GM18505 (cell line): Measurements from ENCODE around the gene OOEP.
"Not testable (repeated sequence)": the region's sequence is repeated elsewhere in the genome, so short reads cannot be mapped to it uniquely, and the experiment has no call there.

Experiments
- ATAC-seq: cut with Tn5 transposase; IDR thresholded peaks from one replicate; pipeline ENCODE4 v1.9.1; 2021; ENCODE audit not compliant: unreplicated experiment
- POLR2A ChIP-seq: IDR thresholded peaks from 4 replicates; pipeline ENCODE4 v1.6.1; 2011; ENCODE audit warnings: borderline replicate concordance; ENCODE audit not compliant: insufficient read depth, insufficient read length; ENCODE audit errors: extremely low read depth

The OOEP gene

DNA sequence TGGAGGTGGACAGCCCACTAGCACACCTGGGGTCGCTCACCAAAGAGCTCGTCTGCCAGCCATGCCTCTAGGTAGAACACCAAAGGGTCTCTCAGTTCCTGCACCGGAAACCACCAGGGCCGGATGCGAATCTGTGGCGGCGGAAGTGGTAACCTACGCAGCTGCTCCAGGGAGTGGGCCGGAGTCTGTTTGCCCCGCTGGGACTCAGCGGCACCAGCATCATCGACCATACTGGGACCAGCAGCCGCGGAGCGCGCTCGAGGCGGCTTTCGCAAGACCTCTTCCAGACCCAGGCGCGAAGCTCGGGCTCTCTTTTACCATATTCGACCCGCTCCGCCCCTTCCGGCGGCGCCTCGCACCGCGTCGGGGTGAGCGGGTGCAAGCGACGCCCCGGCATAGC lies at the start of gene OOEP:
TSS of gene OOEP (minus strand) at position 335 of the 400 bp plus-strand sequence. CDS start at position 230, 105 bp downstream.
- TF ChIP-seq POLR2A: no peak
- ATAC-seq: no peak

DNA sequence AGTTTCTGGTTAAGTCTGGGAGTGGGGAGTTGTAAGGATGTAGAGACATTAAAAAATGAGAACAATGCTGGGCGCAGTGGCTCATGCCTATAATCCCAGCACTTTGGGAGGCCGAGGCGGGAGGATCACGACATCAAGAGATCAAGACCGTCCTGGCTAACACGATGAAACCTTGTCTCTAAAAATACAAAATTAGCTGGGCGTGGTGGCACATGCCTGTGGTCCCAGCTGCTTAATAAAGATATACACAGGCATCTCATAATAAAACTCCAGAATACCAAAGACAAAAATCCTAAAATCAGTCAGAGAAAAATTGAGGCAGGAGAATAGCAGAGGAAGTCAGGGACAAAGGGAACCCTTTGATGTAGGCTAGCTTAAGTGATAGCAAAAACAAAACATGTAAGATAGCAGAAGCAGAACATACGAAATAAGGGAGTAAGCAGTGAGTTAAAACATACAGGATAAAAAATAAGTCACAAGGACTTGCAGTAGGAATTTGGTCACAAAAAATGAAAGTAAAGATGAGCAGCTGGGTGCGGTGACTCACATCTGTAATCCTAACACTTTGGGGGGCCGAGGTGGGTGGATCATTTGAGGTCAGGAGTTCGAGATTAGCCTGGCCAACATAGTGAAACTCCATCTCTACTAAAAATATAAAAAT lies 48.5 kb upstream of the OOEP start:
- TF ChIP-seq POLR2A: no peak
- ATAC-seq: no peak

DNA sequence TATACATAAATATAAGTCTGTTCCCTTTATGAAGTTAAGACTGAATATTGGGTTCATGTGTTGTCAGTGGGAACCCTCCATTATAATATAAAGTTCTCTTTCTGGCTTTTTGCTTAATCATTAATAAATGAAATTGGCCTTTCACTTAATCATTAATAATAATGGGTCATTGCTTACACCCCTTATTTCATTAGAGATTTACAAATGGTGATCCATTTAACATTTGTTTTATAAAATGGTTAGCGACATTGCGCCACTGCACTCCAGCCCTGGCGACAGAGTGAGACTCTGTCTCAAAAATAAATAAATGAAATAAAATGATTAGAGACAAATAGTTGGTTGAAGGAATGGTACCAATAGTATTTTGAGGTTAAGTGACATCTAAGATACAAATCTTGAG lies 43.4 kb upstream of the OOEP start:
- no peak for ATAC-seq
- no peak for TF ChIP-seq POLR2A

DNA sequence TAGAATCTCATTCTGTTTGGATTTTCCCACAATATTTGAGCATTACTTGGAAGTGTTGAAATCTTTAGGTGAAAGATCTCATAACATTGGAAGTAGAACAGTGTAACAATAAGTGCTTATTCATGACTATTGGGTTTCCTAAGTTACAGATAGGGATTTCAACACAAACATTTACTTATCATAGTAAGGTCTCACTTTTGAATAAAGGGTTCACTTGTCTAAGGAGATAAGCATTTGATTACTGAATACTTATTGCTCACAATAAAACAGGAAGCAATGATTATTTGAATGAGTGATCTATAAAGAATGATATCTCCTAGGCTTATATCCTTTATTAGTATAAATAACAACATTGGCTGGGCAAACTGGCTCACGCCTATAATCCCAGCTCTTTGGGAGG lies 39.7 kb upstream of the OOEP start:
- TF ChIP-seq POLR2A: no peak
- no peak for ATAC-seq

DNA sequence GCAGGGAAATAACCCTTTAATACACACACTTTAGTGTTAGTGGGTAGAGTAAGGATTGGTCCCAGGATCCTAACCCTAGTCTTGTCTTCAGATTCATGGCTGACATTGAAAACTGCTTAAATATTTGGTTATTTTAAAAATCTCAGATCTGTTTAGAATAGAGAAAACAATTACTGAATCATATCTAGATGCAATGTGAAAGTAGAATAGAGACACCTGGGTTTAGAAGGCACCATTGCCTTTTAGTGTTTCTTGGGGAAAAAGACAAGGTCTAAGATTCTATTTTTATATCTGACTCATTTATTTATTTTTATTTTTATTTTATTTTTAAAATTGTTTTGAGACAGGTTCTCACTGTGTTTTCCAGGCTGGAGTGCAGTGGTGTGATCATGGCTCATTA lies 31.0 kb upstream of the OOEP start:
- no peak for ATAC-seq
- TF ChIP-seq POLR2A: no peak

DNA sequence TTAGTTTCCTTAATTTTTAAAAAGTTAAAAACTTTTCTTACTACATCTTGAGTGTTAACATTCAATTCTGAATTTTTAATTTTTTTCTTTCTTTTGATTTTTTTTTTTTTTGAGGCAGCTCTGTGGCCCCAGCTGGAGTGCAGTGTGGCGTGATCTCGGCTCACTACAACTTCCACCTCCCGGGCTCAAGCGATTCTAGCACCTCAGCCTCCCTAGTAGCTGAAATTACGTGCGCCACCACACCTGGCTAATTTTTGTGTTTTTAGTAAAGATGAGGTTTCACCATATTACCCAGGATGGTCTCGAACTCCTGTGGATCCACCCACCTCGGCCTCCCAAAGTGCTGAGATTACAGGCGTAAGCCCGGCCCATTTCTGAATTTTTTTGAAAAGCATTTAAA lies 26.2 kb upstream of the OOEP start:
- no peak for TF ChIP-seq POLR2A
- ATAC-seq: no peak

DNA sequence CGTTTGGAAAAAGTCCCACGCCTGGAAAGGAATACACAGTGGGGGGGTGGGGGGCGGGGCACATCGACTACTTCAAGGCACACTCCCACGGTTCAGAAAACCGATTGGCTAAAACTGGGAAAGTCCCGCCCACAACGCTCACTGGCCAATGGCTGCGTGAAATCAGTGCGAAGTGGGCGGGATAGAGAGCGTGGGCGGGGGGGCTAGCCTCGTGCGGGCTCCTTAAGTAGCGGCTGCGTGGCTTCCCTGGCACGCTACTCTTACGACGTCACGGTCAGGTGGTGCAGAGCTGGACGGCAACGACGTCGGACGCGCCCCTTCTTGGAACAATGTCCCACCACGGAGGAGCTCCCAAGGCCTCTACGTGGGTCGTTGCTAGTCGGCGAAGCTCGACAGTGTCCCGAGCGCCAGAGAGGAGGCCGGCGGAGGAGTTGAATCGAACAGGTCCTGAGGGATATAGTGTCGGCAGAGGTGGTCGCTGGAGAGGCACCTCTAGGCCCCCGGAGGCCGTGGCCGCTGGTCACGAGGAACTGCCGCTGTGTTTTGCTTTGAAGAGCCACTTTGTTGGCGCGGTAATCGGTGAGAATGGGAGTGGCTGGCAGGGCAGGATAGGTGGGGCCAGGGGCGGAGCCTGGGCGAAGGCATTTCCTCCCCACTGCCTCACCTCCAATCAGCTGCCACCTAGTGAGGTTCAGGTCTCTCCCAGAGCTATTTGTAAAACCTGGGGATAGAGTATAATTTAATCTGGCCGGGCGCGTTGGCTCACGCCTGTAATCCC lies 25.1 kb upstream of the OOEP start, which contains the start of gene DDX43:
TSS of gene DDX43 (plus strand) at position 252 of the 778 bp plus-strand sequence. CDS start at position 330, 78 bp downstream.
- no peak for TF ChIP-seq POLR2A
- no peak for ATAC-seq

DNA sequence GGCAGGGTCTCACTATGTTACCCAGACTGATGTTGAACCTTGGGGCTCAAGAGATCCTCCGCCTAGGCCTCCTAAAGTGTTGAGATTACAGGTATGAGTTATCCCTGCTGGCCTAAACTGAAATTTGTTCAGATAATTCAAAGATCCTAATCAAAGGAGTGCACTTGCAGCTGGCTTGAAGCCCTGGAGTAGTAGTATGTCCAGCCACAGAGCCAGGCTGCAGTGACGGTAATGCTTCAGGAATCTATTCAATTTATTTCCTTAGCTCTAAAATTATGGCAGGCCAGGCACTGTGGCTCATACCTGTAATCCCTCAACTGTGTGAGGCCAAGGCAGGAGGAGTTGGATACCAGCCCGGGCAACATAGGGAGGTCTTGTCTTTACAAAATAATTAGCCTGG lies 23.6 kb upstream of the OOEP start:
- TF ChIP-seq POLR2A: no peak

DNA sequence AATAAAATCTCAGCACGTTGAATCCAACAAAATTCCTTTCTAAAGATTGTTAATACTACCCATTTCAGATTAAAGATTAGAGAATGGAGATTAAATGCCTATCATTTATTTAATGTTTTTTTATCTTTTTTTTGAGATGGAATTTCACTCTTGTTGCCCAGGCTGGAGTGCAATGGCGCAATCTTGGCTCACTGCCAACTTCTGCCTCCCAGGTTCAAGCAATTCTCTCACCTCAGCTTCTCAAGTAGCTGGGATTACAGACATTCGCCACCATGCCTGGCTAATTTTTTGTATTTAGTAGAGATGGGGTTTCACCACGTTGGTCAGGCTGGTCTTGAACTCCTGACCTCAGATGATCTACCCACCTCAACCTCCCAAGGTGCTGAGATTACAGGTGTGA lies 22.5 kb upstream of the OOEP start:
- not testable (repeated sequence) for ATAC-seq

More for the DNA sequence above, 23.6 kb upstream of the OOEP start:
- ATAC-seq: no peak

DNA sequence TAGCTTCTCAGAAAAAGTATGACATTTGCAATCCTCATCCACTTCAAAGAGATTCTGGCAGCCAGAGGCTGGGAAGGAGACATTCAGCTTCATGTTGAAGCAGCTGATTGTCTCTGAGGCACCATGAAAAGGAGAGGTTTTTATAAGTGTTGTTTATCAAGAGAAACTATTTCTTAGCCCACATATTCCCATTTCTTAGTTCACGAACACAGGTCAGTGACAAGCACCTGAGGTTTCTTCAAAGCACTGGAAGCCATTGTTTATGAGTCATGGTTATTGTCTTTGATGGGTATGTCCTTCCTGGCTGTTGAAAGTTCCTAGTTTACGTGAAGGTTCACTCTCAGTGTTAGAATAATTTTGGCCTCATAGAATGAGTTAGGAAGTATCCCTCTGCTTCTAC lies 22.0 kb upstream of the OOEP start:
- ATAC-seq: no peak
- TF ChIP-seq POLR2A: no peak

DNA sequence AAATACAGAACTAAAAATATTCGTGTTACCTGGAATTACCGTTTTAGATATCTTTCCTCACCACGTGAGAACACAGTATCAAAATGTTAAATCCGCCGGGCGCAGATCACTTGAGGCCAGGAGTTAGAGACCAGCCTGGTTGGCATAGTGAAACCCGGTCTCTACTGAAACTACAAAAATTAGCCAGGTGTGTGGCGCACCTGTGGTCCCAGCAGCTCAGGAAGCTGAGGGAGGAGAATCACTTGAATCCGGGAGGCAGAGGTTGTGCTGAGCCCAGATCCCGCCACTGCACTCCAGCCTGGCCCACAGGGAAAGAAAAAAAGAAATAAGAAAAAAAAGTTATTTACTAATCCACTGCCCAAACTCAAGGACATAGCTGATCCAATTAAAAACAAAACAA lies 20.2 kb upstream of the OOEP start:
- ATAC-seq: no peak
- TF ChIP-seq POLR2A: no peak

DNA sequence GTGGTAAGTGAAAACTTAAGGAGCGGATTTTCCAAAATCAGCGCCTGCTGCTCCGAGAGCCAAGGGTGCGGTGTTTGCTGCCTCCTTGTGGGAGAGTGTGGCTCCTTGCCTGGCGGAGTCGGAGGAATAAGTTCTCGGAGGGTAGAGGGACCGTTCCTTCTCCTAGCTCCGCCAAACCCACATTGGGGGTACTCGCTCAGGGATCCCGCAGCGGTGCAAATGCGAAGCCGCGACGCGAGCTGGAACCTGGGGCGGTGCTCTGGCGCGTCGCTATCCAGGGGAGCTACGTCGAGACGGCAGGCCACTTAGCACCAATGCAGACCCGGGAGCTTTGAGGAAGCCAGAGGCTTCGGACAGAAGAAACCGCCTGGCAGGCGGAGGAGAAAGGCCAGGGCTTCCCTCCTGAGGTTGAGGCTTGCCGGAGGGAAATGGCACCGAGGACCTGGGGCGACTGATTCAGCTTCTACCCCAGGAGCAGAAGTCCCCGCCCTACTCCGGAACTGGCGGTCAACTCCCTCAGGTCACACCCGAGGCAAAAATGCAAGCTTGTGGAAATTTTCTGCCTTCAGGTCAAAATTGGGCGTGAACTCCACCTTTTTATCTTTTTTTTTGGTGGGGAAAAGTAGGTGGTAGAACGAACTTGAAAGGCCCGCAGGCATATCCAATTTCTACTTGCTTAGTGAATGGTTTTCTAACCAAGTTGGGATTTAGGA lies 19.3 kb upstream of the OOEP start:
- peak; percentile 72 for ATAC-seq
- no peak for TF ChIP-seq POLR2A

DNA sequence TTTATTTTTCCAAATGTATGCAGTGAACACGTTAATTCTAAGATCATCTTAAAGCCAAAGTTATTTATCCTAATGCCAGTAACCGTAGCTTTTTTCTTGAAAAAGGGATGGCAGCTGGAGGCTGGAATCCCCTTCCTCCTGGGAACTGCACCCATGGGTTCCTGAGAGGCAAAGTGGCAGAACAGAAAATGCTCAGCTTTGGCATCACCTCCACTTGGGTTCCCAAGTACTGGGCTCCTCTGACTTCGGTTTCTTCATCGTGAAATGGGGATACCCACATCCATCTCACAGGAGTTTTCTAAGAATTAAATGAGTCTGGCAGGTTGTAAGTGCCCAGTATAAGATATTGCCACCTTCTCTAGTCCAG lies 18.7 kb upstream of the OOEP start:
- no peak for TF ChIP-seq POLR2A
- ATAC-seq: peak; percentile 21

DNA sequence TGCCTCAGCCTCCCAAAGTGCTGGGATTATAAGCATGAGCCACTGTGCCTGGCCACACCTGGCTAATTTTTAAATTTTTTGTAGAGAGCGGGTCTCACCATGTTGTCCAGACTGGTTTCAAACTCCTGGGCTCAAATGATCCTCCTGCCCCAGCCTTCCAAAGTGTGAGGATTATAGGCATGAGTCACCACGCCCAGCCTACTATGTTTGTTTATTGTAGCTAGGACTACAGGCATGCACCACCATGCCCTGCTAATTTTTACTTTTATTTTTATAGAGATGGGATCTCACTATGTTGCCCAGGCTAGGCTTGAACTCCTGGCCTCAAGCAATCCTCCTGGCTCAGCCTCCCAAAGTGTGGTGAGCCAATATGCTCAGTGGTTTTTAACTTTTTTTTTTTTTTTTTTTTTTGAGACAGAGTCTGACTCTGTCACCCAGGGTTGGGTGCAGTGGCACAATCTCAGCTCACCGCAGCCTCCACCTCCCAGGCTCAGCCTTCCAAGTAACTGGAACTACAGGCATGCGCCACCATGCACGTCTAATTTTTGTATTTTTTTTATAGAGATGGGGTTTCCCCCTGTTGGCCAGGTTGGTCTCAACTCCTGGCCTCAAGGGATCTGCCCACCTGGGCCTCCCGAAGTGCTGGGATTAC lies 12.9 kb upstream of the OOEP start:
- no peak for ATAC-seq
- no peak for TF ChIP-seq POLR2A

DNA sequence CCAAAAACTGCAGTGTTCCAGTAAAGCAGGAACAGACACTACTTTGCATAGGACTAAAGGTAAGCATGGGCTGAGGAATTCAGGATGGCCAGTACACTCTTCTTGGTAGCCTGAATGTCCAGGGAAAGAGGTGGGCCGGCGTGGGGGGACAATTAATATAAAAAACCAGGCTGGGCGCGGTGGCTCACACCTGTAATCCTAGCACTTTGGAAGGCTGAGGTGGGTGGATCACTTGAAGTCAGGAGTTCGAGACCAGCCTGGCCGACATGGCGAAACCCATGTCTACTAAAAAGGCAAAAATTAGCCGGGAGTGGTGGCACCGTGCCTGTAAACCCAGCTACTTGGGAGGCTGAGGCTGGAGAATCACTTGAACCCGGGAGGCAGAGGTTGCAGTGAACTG lies 11.8 kb upstream of the OOEP start:
- ATAC-seq: not testable (repeated sequence)
